DND-41 (cell line): Measurements from ENCODE around the gene PEX12.

Source experiments
- ATAC-seq: fragments of 200-7000 bp; cut with Tn5 transposase; 3 replicates; pipeline ENCODE4 v1.9.1; 2021; ENCODE audit warnings: low read depth; ENCODE audit not compliant: insufficient read depth
- DNase-seq: peaks from one replicate; pipeline ENCODE4 v3.0.0-alpha.2; 2020
- H2AFZ ChIP-seq: 2 replicates; pipeline ENCODE4 v1.6.0; 2012; ENCODE audit warnings: low read depth, low read length
- H3K27ac ChIP-seq: 2 replicates; pipeline ENCODE4 v1.5.1; 2012; ENCODE audit warnings: low read length, inconsistent platforms
- H3K27me3 ChIP-seq: fragments of 200-600 bp; sonication (generic); 2 replicates; pipeline ENCODE4 v1.6.0; 2012; ENCODE audit warnings: low read length, mild to moderate bottlenecking, inconsistent platforms; ENCODE audit not compliant: insufficient read depth, poor library complexity
- H3K36me3 ChIP-seq: 2 replicates; pipeline ENCODE4 v1.5.1; 2012; ENCODE audit warnings: low read length, inconsistent platforms; ENCODE audit not compliant: insufficient read depth
- H3K4me1 ChIP-seq: 2 replicates; pipeline ENCODE4 v1.5.1; 2012; ENCODE audit warnings: mild to moderate bottlenecking, low read length; ENCODE audit not compliant: insufficient read depth
- H3K4me2 ChIP-seq: 2 replicates; pipeline ENCODE4 v1.6.0; 2012; ENCODE audit warnings: mild to moderate bottlenecking, moderate library complexity, low read length, inconsistent platforms; ENCODE audit not compliant: insufficient read depth
- H3K4me3 ChIP-seq, 2 experiments: fragments of 200-600 bp in 1 of 2; shearing (Covaris generic) in 1 of 2; 2 replicates each; pipeline ENCODE4 v1.5.1; 2012 to 2016; ENCODE audit warnings: inconsistent platforms in 2 of 2, low read length in 2 of 2, mild to moderate bottlenecking in 2 of 2, low read depth in 1 of 2, moderate library complexity in 1 of 2
- H3K79me2 ChIP-seq: 2 replicates; pipeline ENCODE4 v1.6.0; 2012; ENCODE audit warnings: low read length, inconsistent platforms; ENCODE audit not compliant: insufficient read depth
- H3K9ac ChIP-seq: 2 replicates; pipeline ENCODE4 v1.6.0; 2012; ENCODE audit warnings: low read depth, mild to moderate bottlenecking, inconsistent platforms, low read length, moderate library complexity
- H3K9me3 ChIP-seq: 2 replicates; pipeline ENCODE4 v1.5.1; 2012; ENCODE audit warnings: low read length, moderate library complexity, mild to moderate bottlenecking, inconsistent platforms; ENCODE audit not compliant: insufficient read depth, severe bottlenecking
- H4K20me1 ChIP-seq: 2 replicates; pipeline ENCODE4 v1.6.0; 2012; ENCODE audit warnings: low read length; ENCODE audit not compliant: insufficient read depth
- CTCF ChIP-seq: IDR thresholded peaks from 2 replicates; pipeline ENCODE4 v1.5.1; 2012; ENCODE audit warnings: borderline replicate concordance, low read length, moderate library complexity, mild to moderate bottlenecking; ENCODE audit not compliant: poor library complexity, severe bottlenecking; ENCODE audit errors: extremely low read depth
- EZH2 ChIP-seq: IDR thresholded peaks from 3 replicates; pipeline ENCODE4 v1.6.1; 2012; ENCODE audit warnings: borderline replicate concordance, low read depth, mild to moderate bottlenecking, moderate library complexity, low read length, inconsistent platforms; ENCODE audit not compliant: severe bottlenecking

The PEX12 gene

GRCh38 chr17:35587074-35587961 is 8.9 kb upstream of the PEX12 start, which contains the start of gene AP2B1:
Gene AP2B1, plus strand, starts transcription at chr17:35587322. Its CDS starts 6,709 bp downstream, at chr17:35594031.
- Histone ChIP-seq H3K4me2 (peak within 1 kb of the TSS; percentile 63), H3K27ac (peak within 1 kb of the TSS; percentile 94), H3K9me3 (no peaks in the 10 kb centered on the region), H3K9ac (peak within 1 kb of the TSS; percentile 82), H3K79me2 (peaks cover 51% of the 10 kb centered on the region), H3K36me3 (peaks cover 3% of the 10 kb centered on the region; the same call in 1 of the 2 replicates), H3K4me3 (peak within 1 kb of the TSS; percentile 58 to 94), H4K20me1 (no peaks in the 10 kb centered on the region), H3K4me1 (peaks cover 35% of the 10 kb centered on the region), H2AFZ (peak within 1 kb of the TSS; percentile 98), H3K27me3 (no peaks in the 10 kb centered on the region)
- no peak for TF ChIP-seq CTCF
- TF ChIP-seq EZH2 = no peak
- ATAC-seq (peak; percentile 95), DNase-seq (peak; percentile 97)

- H3K79me2 ChIP-seq = peaks cover 44% of the 10 kb centered on the region
- peak overlapping the region; percentile 82 for H3K9ac ChIP-seq
- H3K36me3 ChIP-seq = peaks cover 3% of the 10 kb centered on the region; the same call in 1 of the 2 replicates
- no peak for TF ChIP-seq CTCF
- TF ChIP-seq EZH2 = no peak
- no peak for DNase-seq
- no peaks in the 10 kb centered on the region for H3K9me3 ChIP-seq
- peak overlapping the region; percentile 58 to 94; a peak in 3 of 4 replicates for H3K4me3 ChIP-seq
- H3K27me3 ChIP-seq = no peaks in the 10 kb centered on the region
- H3K27ac ChIP-seq = peak overlapping the region; percentile 94
- ATAC-seq = peak; percentile 2; the same call in 1 of the 3 replicates
- H4K20me1 ChIP-seq = no peaks in the 10 kb centered on the region
- H2AFZ ChIP-seq = peak overlapping the region; percentile 98
- peaks cover 35% of the 10 kb centered on the region for H3K4me1 ChIP-seq
- peak overlapping the region; percentile 63 for H3K4me2 ChIP-seq
Observed at GRCh38 chr17:35586569-35587073, 8.2 kb upstream of the PEX12 start.

- H3K4me3 ChIP-seq = no peak overlapping the region
- no peak overlapping the region for H3K9ac ChIP-seq
- H3K27me3 ChIP-seq = no peaks in the 10 kb centered on the region
- no peak overlapping the region for H3K27ac ChIP-seq
- H3K4me1 ChIP-seq = peaks cover 33% of the 10 kb centered on the region
- no peak for DNase-seq
- H3K4me2 ChIP-seq = no peak overlapping the region
- no peak overlapping the region for H2AFZ ChIP-seq
- no peaks in the 10 kb centered on the region for H4K20me1 ChIP-seq
- TF ChIP-seq CTCF (no peak), EZH2 (no peak)
- H3K79me2 ChIP-seq = peaks cover 23% of the 10 kb centered on the region
- H3K36me3 ChIP-seq = peaks cover 3% of the 10 kb centered on the region; the same call in 1 of the 2 replicates
- no peak for ATAC-seq
- no peaks in the 10 kb centered on the region for H3K9me3 ChIP-seq
Observed at GRCh38 chr17:35584061-35584460, 5.7 kb upstream of the PEX12 start.
